Myocyte (in vitro differentiated cells): ENCODE results near the gene YIF1A. TPM values are rescaled to one million over a fixed set of nuclear protein-coding genes. Genes with fewer than 3 reads are reported as not detected.
"Not testable (repeated sequence)": the region's sequence is repeated elsewhere in the genome, so short reads cannot be mapped to it uniquely, and the experiment has no call there.

Experiments
- DNase-seq: peaks from one replicate; pipeline ENCODE4 v3.0.0-alpha.2; 2012; ENCODE audit warnings: low read depth
- total RNA-seq: library from RNA; depleted of rRNA; stranded (reverse); fragments of >200 nt; gene quantifications from 2 replicates; pipeline ENCODE4 v1.2.3, GENCODE V29; 2014

YIF1A gene
- total RNA-seq, 1 donor from 2014 or later = 165 TPM

DNA sequence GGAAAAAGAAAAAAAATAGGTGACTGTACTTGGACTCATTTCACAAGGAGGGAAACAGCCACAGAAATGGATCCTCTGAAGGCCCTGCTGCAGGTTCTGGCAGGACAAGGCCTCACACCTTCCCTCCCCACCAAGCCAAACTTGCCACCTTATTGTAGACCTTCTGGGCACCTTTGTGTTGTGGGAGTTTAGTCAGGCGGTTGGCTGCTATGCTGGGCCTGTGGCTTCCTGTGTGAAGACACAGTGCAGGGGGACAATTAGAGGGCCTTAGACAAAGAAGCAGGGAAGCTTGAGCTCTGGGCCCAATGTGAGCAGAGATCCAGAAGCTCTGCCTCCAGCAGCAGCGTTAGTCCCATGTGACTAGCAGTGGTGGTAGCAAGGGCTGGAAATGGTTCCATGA is 16.3 kb downstream of the YIF1A start:
- DNase-seq = no peak

DNA sequence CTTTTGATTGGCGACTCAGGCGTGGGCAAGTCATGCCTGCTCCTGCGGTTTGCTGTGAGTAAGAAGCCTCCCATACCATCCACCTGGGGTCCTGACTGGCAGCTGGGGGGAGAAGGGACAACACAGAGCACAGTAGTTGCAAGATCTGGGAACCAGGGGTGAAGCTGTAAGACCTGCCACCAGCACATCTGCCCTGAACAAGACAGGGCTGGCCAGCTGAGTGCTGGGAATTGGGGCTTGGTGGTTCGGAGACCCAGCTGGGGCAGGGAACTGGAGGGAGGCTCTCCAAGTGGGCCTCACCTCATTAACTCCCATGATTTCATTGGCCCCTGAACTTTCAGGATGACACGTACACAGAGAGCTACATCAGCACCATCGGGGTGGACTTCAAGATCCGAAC is 17.1 kb downstream of the YIF1A start:
- DNase-seq = no peak

- peak; percentile 75 for DNase-seq
These were observed 19.7 kb downstream of the YIF1A start for GRCh38 chr11:66268952-66269905.

GRCh38 chr11:66268244-66268951 is 20.5 kb downstream of the YIF1A start, which contains the start of gene RAB1B:
Gene RAB1B, plus strand, starts transcription at chr11:66268639. Its CDS starts 41 bp downstream, at chr11:66268680.
- DNase-seq = peak; percentile 100

DNA sequence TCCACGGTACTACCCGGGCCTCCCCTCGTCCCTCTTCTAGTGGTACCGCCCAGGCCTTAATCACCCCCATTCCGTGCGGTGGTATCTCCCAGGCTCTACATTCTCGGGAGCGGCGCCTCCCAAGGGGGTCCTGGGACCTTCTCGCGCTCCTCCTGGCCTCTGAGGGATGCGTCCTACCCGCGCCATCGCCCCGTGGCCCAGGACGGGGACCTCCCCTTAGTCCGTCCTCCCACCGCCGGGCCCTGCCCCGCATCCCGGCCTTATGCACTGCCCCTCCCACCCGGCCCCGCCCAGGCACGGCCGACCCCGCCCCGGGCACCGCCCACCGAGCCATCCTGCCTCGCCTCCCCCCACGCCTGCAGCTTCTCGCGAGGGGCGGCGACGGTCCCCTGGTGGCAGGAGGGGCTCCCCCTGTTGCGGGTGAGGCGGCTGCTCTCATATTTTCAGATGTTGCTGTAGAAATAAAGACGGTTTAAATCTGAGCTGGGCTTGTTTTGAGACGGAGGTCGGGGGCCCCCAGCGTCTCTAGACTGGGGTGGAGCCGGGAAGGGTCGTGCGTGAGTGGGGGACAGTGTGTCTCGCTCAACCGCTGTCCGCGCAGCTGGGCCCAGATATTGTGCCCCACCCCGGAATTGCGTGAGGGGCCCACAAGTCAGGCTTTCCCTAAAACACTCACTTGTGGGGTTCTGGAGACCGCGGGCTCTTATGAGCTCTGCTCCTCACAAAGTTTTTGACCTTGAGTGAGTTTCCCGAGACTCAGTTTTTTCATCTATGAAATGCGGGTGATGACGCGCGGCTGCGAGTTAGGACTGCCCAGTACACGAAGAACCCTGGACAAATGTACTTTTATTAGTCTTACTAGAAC is 21.3 kb downstream of the YIF1A start:
- peak; percentile 90 for DNase-seq

DNA sequence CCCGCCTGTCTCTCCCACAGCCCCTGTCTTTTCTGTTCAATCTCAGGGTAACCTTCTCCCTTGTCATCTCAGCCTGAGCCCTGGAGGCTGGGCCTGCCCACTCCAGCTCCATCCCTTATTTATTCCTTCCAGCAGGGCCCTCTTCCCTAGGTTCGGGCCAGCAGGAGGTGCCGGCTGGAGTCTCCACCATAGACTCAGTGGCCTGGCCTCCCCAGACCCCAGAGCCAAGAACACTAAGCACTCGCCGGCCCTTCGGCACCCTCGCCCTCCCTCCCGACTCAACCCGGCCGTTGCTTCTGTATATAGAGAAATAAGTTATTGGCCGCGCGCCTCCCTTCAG is 21.9 kb downstream of the YIF1A start:
- no peak for DNase-seq

DNA sequence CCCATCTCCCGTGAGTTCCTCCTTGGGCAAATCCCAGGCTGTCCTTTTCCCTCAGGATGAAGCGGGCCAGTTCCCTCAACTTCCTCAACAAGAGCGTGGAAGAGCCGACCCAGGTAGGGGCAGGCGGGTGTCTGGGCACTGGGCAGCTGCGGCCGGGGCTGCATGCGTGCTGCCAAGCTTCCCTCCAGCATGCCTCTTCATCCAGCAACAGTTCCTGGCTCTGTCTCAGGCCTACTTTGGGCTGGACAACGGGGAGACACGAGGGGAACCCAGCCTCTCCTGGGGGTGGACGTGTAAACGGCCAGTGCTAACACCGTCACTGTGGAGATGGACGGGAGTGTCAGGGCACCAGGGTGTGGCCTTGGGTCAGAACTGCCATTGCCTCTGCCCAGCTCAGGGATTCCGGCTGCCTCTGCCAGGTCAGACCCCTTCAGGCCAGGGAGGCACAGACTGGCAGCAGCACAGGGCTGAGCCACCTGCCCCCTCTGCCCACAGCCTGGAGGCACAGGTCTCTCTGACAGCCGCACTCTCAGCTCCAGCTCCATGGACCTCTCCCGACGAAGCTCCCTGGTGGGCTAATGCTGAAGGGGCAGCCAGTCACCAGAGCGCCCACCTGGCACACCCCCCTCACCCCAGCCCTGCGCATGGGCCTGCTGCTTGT is 22.4 kb downstream of the YIF1A start:
- DNase-seq = no peak

DNA sequence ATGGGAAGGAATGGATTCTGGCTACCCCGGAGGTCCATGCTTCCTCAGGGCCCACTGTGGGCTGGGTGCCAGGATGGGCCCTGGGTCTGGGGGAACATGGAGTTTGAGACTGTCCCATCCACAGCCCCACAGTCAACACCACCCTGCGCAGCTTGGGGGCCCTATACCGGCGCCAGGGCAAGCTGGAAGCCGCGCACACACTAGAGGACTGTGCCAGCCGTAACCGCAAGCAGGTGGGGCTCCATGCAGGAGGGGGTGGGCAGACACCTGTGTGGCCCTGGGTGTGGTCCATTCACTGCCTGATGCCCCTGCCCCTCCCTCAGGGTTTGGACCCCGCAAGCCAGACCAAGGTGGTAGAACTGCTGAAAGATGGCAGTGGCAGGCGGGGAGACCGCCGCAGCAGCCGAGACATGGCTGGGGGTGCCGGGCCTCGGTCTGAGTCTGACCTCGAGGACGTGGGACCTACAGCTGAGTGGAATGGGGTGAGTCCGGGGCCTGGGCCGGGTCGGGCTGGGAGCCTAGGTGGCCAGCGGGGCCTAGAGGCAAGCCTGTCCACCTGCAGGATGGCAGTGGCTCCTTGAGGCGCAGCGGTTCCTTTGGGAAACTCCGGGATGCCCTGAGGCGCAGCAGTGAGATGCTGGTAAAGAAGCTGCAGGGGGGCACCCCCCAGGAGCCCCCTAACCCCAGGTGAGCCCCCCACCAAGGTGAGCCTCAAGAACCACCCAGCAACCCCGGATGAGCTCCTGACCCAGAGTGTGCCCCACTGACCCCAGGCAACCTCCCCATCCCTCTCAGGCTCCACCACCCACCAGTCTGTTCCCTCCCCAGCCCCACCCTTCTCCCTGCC is 23.2 kb downstream of the YIF1A start:
- DNase-seq = no peak

- no peak for DNase-seq
These were observed 24.0 kb downstream of the YIF1A start for GRCh38 chr11:66264914-66265313.

- DNase-seq = no peak
These were observed 24.6 kb downstream of the YIF1A start for GRCh38 chr11:66264383-66264782.

DNA sequence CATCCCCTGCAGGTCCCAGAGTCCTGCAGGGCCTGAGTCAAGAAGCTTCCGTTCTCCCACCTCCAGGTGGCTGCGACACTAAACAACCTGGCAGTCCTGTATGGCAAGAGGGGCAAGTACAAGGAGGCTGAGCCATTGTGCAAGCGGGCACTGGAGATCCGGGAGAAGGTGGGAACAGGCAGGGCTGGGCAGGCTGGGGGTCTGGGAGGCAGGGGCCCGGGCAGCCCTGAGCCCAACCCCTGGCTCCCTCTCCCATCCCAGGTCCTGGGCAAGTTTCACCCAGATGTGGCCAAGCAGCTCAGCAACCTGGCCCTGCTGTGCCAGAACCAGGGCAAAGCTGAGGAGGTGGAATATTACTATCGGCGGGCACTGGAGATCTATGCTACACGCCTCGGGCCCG is 25.2 kb downstream of the YIF1A start:
- DNase-seq = no peak

DNA sequence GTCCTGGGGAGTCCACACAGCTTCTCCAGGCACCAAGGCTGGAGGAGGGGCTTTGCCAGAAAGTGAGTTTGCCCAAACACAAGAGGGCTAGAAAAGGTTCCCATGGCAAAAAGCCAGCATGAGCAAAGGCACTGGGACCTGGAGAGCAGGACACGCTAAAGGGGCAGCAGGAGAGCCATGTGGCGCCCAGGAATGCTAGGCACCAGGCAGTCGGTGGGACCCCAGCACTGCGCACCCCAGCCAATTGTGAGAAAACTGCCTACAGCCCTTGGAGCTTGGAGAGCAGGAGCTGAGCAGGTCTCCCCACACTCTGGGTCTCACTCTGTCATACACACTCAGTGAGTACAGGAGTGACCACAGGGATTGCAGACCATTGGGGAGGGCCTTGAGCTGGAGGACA is 25.7 kb downstream of the YIF1A start:
- no peak for DNase-seq

GRCh38 chr11:66262696-66263095 is 26.2 kb downstream of the YIF1A start:
- no peak for DNase-seq

GRCh38 chr11:66262191-66262590 is 26.8 kb downstream of the YIF1A start:
- peak; percentile 63 for DNase-seq

GRCh38 chr11:66261578-66261977 is 27.4 kb downstream of the YIF1A start:
- no peak for DNase-seq

- peak; percentile 76 for DNase-seq
These were observed 29.0 kb downstream of the YIF1A start for GRCh38 chr11:66259956-66260355.

DNA sequence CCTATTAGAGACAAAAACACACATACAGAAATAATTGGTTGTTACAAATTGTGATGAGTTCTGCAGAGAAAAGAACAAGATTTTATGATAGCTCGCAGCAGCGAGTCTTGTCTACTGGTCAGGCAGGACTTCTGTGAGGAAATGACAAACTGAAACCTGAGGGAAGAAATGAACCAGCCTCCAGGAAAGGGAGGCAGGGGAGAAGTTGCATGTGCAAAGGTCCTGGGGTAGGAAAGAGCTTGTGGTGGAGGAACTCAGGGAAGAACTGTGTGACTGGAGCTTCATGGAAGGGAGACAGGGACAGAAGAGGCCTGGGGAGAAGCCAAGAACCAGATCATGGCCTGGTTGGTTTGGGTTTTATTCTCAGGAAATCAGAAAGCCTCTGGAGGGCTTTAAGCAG is 29.7 kb downstream of the YIF1A start:
- no peak for DNase-seq

- DNase-seq = no peak
These were observed 30.5 kb downstream of the YIF1A start for GRCh38 chr11:66258473-66258893.

DNA sequence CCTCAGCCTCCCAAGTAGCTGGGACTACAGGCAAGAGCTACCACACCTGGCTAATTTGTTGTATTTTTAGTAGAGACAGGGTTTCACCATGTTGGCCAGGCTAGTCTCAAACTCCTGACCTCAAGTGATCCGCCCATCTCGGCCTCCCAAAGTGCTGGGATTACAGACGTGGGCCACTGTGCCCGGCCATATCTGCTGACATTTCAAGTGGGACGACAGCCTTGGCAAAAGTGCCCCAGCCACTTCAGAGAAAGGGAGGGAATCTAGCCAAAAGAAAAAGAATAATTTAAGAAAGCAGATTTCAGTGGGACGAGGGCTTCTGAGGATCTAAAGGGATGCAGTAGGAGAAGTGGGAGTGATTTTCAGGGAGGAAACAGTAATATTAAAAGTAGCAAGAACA is 35.9 kb downstream of the YIF1A start:
- DNase-seq = not testable (repeated sequence)

DNA sequence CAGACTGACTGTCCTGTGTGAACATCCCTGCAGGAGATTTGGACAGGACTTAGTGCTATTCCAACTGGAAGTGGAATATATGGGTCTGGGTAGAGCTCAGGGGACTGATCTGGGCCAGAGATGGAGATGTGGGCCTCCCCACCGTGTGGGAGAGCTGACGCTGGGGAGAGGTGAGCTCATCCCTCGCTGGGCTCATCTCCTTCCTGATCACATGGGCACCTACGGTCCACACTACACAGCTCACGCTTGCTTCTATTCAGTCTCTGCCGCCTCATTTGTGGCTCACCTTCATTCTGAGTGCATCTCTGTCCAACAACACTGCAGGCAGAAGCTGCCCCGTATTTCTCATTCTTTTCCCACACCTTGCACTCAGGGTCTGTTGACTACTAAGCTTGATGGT is 37.1 kb downstream of the YIF1A start:
- no peak for DNase-seq
